BE2C (cell line): ENCODE results near the gene RNASE9.

Experiments
- DNase-seq: peaks from one replicate; pipeline ENCODE4 v3.0.0-alpha.2; 2020
- H3K27me3 ChIP-seq: fragments of 250-450 bp; sonication (Bioruptor Pico); 2 replicates; pipeline ENCODE4 v1.5.1; 2020; ENCODE audit warnings: mild to moderate bottlenecking
- H3K36me3 ChIP-seq: fragments of 250-450 bp; sonication (Bioruptor Pico); 2 replicates; pipeline ENCODE4 v1.5.1; 2020; ENCODE audit warnings: mild to moderate bottlenecking
- H3K4me1 ChIP-seq: fragments of 250-450 bp; sonication (Bioruptor Pico); 2 replicates; pipeline ENCODE4 v1.5.1; 2020
- H3K4me3 ChIP-seq: 2 replicates; pipeline ENCODE4 v1.5.1; 2011; ENCODE audit warnings: low read depth, low read length
- H3K9me3 ChIP-seq: fragments of 250-450 bp; sonication (Bioruptor Pico); 2 replicates; pipeline ENCODE4 v1.5.1; 2020
- TF ChIP-seq, protein P1 (sequence below): IDR thresholded peaks from 2 replicates; pipeline ENCODE4 v1.5.1; 2012; ENCODE audit warnings: mild to moderate bottlenecking, low read depth, low read length

RNASE9 gene

DNA sequence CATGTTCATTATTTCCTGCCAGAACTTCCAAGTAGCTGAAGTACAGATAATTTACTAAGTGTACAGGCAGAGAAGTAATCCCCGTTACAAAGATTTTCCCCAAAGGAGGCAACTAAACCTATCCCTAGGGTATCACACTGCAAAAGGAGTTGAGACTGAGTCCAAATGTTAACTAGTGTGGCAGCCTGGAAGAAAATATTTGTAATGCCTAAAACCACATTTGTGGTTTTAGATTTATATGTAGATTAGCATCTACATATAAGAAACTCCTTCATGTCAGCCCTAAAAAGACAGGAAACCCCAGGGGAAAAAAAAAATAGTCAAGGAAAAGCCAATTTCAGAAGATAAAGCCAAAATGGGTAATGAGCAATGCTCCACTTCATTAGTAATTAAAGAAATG is 31.7 kb upstream of the RNASE9 start:
- Histone ChIP-seq H3K4me1 (no peaks in the 10 kb centered on the region), H3K9me3 (0 out of 2 replicates have a peak, but pooled peaks cover 3% of the 10 kb centered on the region), H3K4me3 (no peak overlapping the region), H3K27me3 (peaks cover 28% of the 10 kb centered on the region), H3K36me3 (no peaks in the 10 kb centered on the region)
- TF ChIP-seq, protein P1, sequence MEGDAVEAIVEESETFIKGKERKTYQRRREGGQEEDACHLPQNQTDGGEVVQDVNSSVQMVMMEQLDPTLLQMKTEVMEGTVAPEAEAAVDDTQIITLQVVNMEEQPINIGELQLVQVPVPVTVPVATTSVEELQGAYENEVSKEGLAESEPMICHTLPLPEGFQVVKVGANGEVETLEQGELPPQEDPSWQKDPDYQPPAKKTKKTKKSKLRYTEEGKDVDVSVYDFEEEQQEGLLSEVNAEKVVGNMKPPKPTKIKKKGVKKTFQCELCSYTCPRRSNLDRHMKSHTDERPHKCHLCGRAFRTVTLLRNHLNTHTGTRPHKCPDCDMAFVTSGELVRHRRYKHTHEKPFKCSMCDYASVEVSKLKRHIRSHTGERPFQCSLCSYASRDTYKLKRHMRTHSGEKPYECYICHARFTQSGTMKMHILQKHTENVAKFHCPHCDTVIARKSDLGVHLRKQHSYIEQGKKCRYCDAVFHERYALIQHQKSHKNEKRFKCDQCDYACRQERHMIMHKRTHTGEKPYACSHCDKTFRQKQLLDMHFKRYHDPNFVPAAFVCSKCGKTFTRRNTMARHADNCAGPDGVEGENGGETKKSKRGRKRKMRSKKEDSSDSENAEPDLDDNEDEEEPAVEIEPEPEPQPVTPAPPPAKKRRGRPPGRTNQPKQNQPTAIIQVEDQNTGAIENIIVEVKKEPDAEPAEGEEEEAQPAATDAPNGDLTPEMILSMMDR = no peak
- no peak for DNase-seq

DNA sequence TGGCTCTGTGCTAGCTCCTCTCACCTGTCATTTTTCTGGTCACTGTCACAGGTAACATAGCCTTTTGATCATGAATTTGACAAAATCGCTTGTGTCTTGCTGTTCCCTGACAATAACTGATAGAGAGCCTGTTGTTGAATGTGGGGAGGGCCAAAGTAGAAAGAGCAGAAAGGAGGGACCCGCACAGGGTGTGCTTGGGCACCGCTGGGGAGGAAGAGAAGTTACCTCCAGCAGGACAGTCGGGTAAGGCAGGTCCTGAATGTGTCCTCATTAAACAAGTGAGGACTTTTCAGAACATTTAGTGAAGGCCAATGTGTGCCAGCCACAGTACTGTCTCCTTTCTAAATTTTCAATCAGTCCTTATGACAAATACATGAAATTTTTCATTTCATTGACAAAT is 30.4 kb upstream of the RNASE9 start, which contains the start of gene RNASE12:
Gene RNASE12, minus strand, starts transcription at position 142 of the 400 bp plus-strand sequence. CDS start 653 bp downstream, outside the sequence.
- no peak for DNase-seq
- Histone ChIP-seq H3K4me1 (no peaks in the 10 kb centered on the region), H3K36me3 (no peaks in the 10 kb centered on the region), H3K27me3 (peaks cover 28% of the 10 kb centered on the region), H3K9me3 (0 out of 2 replicates have a peak, but pooled peaks cover 3% of the 10 kb centered on the region), H3K4me3 (no peak within 1 kb of the TSS)
- TF ChIP-seq, protein P1 = no peak

DNA sequence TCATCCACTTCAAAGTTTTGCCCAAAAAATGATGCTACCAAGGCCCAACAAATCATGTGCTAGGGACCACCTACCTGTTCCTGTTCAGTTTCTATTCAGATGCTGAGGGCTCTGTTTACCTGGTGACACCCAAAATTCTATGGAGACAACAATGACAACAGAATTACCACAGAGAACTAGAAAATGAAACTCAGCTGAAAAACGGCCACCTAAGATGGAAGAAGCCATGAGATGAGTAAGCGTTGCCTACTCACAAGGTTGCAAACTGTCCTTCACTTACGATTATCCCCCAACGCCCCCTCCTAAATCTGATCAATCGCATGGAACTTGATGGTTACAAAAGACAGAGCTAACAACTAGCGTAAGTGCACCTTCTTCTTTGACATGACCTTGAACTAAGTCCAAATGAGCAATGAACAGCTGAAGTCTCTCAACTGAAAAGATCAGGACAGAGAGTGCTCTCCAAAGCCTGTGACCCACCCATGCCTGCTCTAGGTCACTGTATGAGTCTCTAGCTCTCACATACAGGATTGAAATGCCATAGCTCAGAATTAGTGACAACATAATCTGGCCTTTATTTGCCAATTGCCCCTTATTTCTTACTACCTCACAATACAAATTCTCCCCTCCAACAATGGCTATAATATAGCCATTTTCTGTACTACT is 26.8 kb upstream of the RNASE9 start, which contains the start of gene RNASE11:
Gene RNASE11, minus strand, starts transcription at position 513 of the 666 bp plus-strand sequence.
- TF ChIP-seq, protein P1 = no peak
- Histone ChIP-seq H3K9me3 (0 out of 2 replicates have a peak, but pooled peaks cover 3% of the 10 kb centered on the region), H3K4me3 (no peak within 1 kb of the TSS), H3K36me3 (no peaks in the 10 kb centered on the region), H3K27me3 (peaks cover 43% of the 10 kb centered on the region), H3K4me1 (no peaks in the 10 kb centered on the region)
- no peak for DNase-seq

DNA sequence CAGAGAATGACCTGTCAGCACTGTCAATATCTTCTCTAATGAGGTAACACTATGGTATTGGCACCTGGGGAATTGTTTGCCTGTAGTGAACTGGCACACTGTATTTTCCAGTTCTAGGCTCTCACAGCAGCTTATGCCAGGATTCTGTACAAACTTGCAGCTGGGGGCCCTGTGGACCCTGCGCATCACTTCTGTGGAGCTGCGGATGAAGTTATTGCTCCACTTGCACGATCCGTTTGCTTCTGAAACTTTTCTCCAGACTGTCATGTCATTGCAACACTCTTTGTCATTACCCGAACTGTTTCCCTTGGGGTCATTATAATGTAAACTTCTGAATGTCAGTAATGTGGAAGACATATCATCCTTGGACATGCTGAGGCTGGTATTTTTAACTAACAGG is 23.1 kb upstream of the RNASE9 start:
- TF ChIP-seq, protein P1 = no peak

DNA sequence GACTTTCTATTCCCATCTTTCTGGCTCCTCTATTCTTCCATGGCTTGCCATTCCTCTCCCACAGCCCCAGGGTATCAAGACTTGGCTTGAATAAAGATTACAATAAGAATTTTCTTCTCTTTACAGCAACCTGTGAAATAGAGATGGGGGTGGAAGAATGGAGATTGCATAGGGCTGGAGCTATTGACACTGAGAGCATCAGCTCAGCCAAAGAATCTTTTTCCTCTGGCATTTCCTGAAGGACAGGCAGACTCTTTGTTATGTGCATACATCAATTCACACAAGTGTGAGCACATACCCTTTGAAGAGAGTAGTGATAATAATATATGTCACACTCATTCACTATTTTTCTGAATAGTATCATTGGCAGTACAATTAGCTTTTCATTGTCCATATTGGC is 22.3 kb upstream of the RNASE9 start:
- no peaks in the 10 kb centered on the region for H3K9me3 ChIP-seq
- DNase-seq = no peak
- H3K36me3 ChIP-seq = no peaks in the 10 kb centered on the region
- no peak overlapping the region for H3K4me3 ChIP-seq
- TF ChIP-seq, protein P1 = no peak
- H3K4me1 ChIP-seq = no peaks in the 10 kb centered on the region
- peaks cover 22% of the 10 kb centered on the region for H3K27me3 ChIP-seq

More for the DNA sequence above, 23.1 kb upstream of the RNASE9 start:
- H3K9me3 ChIP-seq = no peaks in the 10 kb centered on the region
- no peak for DNase-seq
- H3K36me3 ChIP-seq = no peaks in the 10 kb centered on the region
- no peak overlapping the region for H3K4me3 ChIP-seq
- H3K4me1 ChIP-seq = no peaks in the 10 kb centered on the region
- peaks cover 20% of the 10 kb centered on the region for H3K27me3 ChIP-seq

DNA sequence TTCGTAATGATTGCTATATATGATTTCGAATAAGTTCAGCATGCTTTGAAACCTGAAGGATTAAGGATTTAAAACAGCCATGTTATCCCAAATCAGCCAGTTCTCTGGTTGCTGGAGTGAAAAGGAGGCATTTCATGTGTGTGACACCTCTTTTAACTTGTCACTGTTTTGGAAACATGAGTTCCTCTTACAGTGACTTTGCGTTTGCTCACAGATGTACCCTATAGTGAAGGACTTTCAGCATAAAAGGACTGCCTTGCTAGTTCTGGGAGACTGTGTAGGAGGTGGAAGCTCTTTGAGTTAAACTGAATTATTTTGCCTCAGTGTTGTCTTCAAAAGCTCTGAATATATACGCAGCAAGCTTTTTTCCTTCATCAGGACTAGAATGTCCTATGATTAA is 19.4 kb upstream of the RNASE9 start:
- Histone ChIP-seq H3K9me3 (no peaks in the 10 kb centered on the region), H3K27me3 (peaks cover 18% of the 10 kb centered on the region), H3K4me1 (no peaks in the 10 kb centered on the region), H3K4me3 (no peak overlapping the region), H3K36me3 (no peaks in the 10 kb centered on the region)
- DNase-seq = no peak
- TF ChIP-seq, protein P1 = no peak
